Thymus (tissue), 11 donors: ENCODE results near the gene PLCH2. TPM values are rescaled to one million over a fixed set of nuclear protein-coding genes. Genes with fewer than 3 reads are reported as not detected.

Experiments
- DNase-seq, 9 donors: peaks; one replicate each; pipeline ENCODE4 v3.0.0-alpha.2; 2013; ENCODE audit warnings: low spot score in 9 of 9, low read depth in 6 of 9, missing footprints in 1 of 9
- H3K27ac ChIP-seq, 2 donors: one replicate each; pipeline ENCODE4 v1.5.1; 2013; ENCODE audit warnings: control low read depth in 1 of 2, low read depth in 1 of 2, low read length in 1 of 2, mild to moderate bottlenecking in 1 of 2, moderate library complexity in 1 of 2
- H3K27me3 ChIP-seq, 2 donors: one replicate each; pipeline ENCODE4 v1.5.1; 2013; ENCODE audit warnings: low read length in 1 of 2; ENCODE audit not compliant: control insufficient read depth in 2 of 2, insufficient read depth in 1 of 2
- H3K36me3 ChIP-seq, 2 donors: one replicate each; pipeline ENCODE4 v1.5.1; 2013; ENCODE audit warnings: low read length in 1 of 2, mild to moderate bottlenecking in 1 of 2, moderate library complexity in 1 of 2; ENCODE audit not compliant: control insufficient read depth in 2 of 2, insufficient read depth in 2 of 2
- H3K4me1 ChIP-seq, 2 donors: one replicate each; pipeline ENCODE4 v1.5.1; 2013; ENCODE audit warnings: low read length in 2 of 2; ENCODE audit not compliant: control insufficient read depth in 2 of 2, insufficient read depth in 2 of 2
- H3K4me3 ChIP-seq, 2 donors: one replicate each; pipeline ENCODE4 v1.5.1; 2013; ENCODE audit warnings: low read length in 2 of 2, control low read depth in 1 of 2, mild to moderate bottlenecking in 1 of 2
- H3K9me3 ChIP-seq, 2 donors: one replicate each; pipeline ENCODE4 v1.5.1; 2013; ENCODE audit warnings: low read length in 1 of 2, mild to moderate bottlenecking in 1 of 2; ENCODE audit not compliant: control insufficient read depth in 2 of 2, insufficient read depth in 1 of 2
- WGBS: extraction: QIAGEN DNeasy Blood & Tissue Kit; methylation state at CpG from one replicate; pipeline ENCODE4 v1.1.7; 2013; 5-methylcytosine and 5-hydroxymethylcytosine counted together
- polyA plus RNA-seq: library from polyadenylated mRNA; stranded (reverse); fragments of 200-250 nt; gene quantifications from one replicate; pipeline ENCODE4 v1.2.3, GENCODE V29; 2013
- total RNA-seq: library from RNA; stranded (reverse); fragments of 120-200 nt; gene quantifications from one replicate; pipeline ENCODE4 v1.2.4, GENCODE V29; 2013
- donor health status: healthy.

PLCH2 gene
- total and polyA plus RNA-seq, 2 donors, result 0.90 to 34.4 TPM

- Histone ChIP-seq H3K4me3 (peak overlapping the region in 1 of 2 donors; percentile 41), H3K36me3 (no peaks in the 10 kb centered on the region), H3K9me3 (no peaks in the 10 kb centered on the region), H3K27me3 (peaks cover 46 to 74% of the 10 kb centered on the region in 2 donors), H3K4me1 (peaks cover 41 to 51% of the 10 kb centered on the region in 2 donors), H3K27ac (no peak overlapping the region)
- 3% methylated on average over 84 of the region's 84 CpGs for WGBS
- DNase-seq, result peak in 1 of 9 donors; percentile 44
Measured at GRCh38 chr1:2528966-2529783, 53.1 kb downstream of the PLCH2 start.

GRCh38 chr1:2529784-2530512, 53.9 kb downstream of the PLCH2 start, which contains the start of gene HES5:
HES5 (minus strand) TSS chr1:2530263; CDS start chr1:2530164, 99 bp downstream.
- H3K27me3 ChIP-seq, result peaks cover 46 to 82% of the 10 kb centered on the region in 2 donors
- 1% methylated on average over 91 of the region's 91 CpGs for WGBS
- peaks cover 37 to 51% of the 10 kb centered on the region in 2 donors for H3K4me1 ChIP-seq
- H3K9me3 ChIP-seq, result no peaks in the 10 kb centered on the region
- peak within 1 kb of the TSS in 1 of 2 donors; percentile 41 for H3K4me3 ChIP-seq
- DNase-seq, result peak in 1 of 9 donors; percentile 37
- no peak within 1 kb of the TSS for H3K27ac ChIP-seq
- H3K36me3 ChIP-seq, result no peaks in the 10 kb centered on the region

GRCh38 chr1:2530513-2531361, 54.6 kb downstream of the PLCH2 start:
- peak in 1 of 9 donors; percentile 24 for DNase-seq
- Histone ChIP-seq H3K27me3 (peaks cover 46 to 90% of the 10 kb centered on the region in 2 donors), H3K4me3 (peak overlapping the region in 1 of 2 donors; percentile 41), H3K27ac (no peak overlapping the region), H3K36me3 (no peaks in the 10 kb centered on the region), H3K9me3 (no peaks in the 10 kb centered on the region), H3K4me1 (peaks cover 31 to 51% of the 10 kb centered on the region in 2 donors)
- 6% methylated on average over 30 of the region's 30 CpGs for WGBS

DNA sequence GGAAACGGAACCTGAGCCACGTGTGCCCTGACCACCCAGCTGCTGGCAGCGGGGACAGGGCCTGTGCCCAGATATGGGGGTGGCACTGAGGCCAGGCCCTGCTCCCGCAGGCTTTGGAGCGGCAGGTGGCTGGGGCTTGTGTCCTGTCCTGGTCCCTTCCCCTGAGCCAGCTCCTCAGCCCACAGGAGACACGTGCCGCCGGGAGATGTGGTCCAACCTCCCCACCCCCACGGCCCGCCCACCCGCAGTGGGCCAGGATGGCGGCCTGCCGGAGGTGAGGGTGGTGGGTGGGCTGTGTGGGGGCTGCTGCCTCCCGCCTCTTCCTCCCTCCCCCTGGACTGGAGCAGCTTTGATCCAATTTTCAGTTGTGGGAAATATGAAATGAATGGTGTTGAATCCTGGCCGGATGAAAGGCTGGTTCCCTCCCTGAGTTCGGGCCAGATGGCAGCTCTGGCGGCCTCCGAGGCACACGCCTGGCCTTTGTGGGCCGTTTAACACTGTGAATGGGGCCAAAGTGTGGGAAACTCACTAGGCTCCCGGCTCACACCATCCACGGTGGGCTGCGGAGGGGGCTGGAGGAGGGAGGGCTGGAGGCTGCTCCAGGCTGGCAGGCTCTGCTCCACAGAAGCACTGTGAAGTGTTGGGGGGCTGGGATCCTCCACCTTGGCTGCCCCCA, 56.5 kb downstream of the PLCH2 start:
- 95% methylated on average over 23 of the region's 23 CpGs for WGBS
- H3K27ac ChIP-seq, result no peak overlapping the region
- peaks cover 26 to 42% of the 10 kb centered on the region in 2 donors for H3K4me1 ChIP-seq
- no peak overlapping the region for H3K4me3 ChIP-seq
- no peaks in the 10 kb centered on the region for H3K9me3 ChIP-seq
- no peaks in the 10 kb centered on the region for H3K36me3 ChIP-seq
- peaks cover 46 to 98% of the 10 kb centered on the region in 2 donors for H3K27me3 ChIP-seq
- no peak for DNase-seq

- peaks cover 26 to 42% of the 10 kb centered on the region in 2 donors for H3K4me1 ChIP-seq
- no peak overlapping the region for H3K4me3 ChIP-seq
- no peaks in the 10 kb centered on the region for H3K36me3 ChIP-seq
- WGBS, result 94% methylated on average over 11 of the region's 11 CpGs
- no peak for DNase-seq
- peaks cover 38 to 94% of the 10 kb centered on the region in 2 donors for H3K27me3 ChIP-seq
- no peaks in the 10 kb centered on the region for H3K9me3 ChIP-seq
- H3K27ac ChIP-seq, result no peak overlapping the region
Measured at GRCh38 chr1:2533365-2533764, 57.3 kb downstream of the PLCH2 start.

DNA sequence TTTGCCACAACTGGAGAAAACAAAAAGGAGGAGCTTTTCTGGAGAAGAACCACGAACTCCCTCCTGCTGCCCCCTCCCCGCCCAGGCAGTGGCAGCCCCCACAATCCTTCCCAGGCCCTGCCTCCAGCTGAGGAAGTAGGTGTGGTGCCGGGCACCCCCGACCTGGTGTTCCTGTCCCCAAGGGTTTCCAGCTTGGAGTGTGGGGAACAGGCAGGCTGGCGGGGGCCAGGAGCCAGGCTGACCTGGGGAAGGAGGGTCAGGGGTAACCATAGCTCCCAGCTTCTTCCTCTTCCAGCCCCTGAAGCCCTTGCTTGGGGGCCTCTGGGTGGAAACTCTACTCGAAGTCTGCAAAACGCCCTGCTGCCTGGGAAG, 58.2 kb downstream of the PLCH2 start:
- Histone ChIP-seq H3K36me3 (no peaks in the 10 kb centered on the region), H3K27me3 (peaks cover 29 to 92% of the 10 kb centered on the region in 2 donors), H3K4me1 (peaks cover 20 to 40% of the 10 kb centered on the region in 2 donors), H3K27ac (no peak overlapping the region), H3K9me3 (peaks cover 0 to 3% of the 10 kb centered on the region in 2 donors), H3K4me3 (no peak overlapping the region)
- WGBS, result 22% methylated on average over 7 of the region's 7 CpGs
- no peak for DNase-seq

GRCh38 chr1:2534687-2535441, 58.8 kb downstream of the PLCH2 start:
- H3K27me3 ChIP-seq, result peaks cover 23 to 90% of the 10 kb centered on the region in 2 donors
- no peak overlapping the region for H3K4me3 ChIP-seq
- DNase-seq, result peak in 2 of 9 donors; percentile 65 to 67
- H3K9me3 ChIP-seq, result peaks cover 0 to 8% of the 10 kb centered on the region in 2 donors
- H3K36me3 ChIP-seq, result no peaks in the 10 kb centered on the region
- peaks cover 19 to 44% of the 10 kb centered on the region in 2 donors for H3K4me1 ChIP-seq
- 51% methylated on average over 18 of the region's 18 CpGs for WGBS
- H3K27ac ChIP-seq, result no peak overlapping the region

DNA sequence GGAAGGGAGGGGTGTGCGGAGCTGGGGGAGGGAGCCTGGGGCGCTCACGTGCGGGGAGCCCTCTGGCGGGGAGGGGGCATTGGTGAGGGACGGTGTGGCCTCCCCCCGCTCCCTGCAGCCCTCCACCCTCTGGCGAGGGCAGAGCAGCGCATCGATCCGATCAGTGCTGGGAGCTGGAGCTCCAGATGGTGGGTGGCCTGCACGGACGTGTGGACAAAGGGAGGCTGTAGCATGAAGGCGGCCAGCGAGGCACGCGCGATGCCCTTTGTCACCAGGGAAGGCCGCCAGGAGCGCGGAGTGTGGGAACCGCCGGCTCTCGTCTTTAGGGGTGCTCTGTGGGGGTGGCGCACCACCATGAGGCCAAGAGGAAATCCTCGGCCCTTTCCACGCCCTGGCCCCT, 59.4 kb downstream of the PLCH2 start:
- Histone ChIP-seq H3K9me3 (peaks cover 0 to 8% of the 10 kb centered on the region in 2 donors), H3K27me3 (peaks cover 17 to 89% of the 10 kb centered on the region in 2 donors), H3K4me1 (peaks cover 18 to 46% of the 10 kb centered on the region in 2 donors), H3K27ac (no peak overlapping the region), H3K36me3 (no peaks in the 10 kb centered on the region), H3K4me3 (no peak overlapping the region)
- WGBS, result 86% methylated on average over 27 of the region's 27 CpGs
- no peak for DNase-seq
